Gastroesophageal sphincter (tissue), 4 donors: ENCODE results near the gene COL4A6. TPM values are rescaled to one million over a fixed set of nuclear protein-coding genes. Genes with fewer than 3 reads are reported as not detected.

Source experiments
- ATAC-seq: fragments of 150-250 bp; one replicate; pipeline ENCODE4 v1.9.1; 2016; ENCODE audit warnings: mild to moderate bottlenecking, moderate library complexity
- H3K27ac ChIP-seq, 4 donors: fragments of 200-600 bp; sonication (generic) in 3 of 4; 1 replicate in 3 of 4; 2 replicates in 1 of 4; pipeline ENCODE4 v1.5.1; 2016 to 2019
- H3K27me3 ChIP-seq: fragments of 200-600 bp; sonication (generic); one replicate; pipeline ENCODE4 v1.5.1; 2019
- H3K36me3 ChIP-seq, 2 donors: fragments of 200-600 bp; sonication (generic); one replicate each; pipeline ENCODE4 v1.5.1; 2019; ENCODE audit warnings: control low read depth in 1 of 2
- H3K4me1 ChIP-seq, 3 donors: fragments of 200-600 bp; sonication (generic); 1 replicate in 2 of 3; 2 replicates in 1 of 3; pipeline ENCODE4 v1.5.1; 2016 to 2019; ENCODE audit warnings: control low read depth in 2 of 3
- H3K4me3 ChIP-seq, 2 donors: fragments of 200-600 bp; sonication (generic); one replicate each; pipeline ENCODE4 v1.5.1; 2019; ENCODE audit warnings: mild to moderate bottlenecking in 1 of 2, moderate library complexity in 1 of 2
- H3K9me3 ChIP-seq, 3 donors: fragments of 200-600 bp; sonication (generic); one replicate each; pipeline ENCODE4 v1.5.1; 2017 to 2019; ENCODE audit warnings: control low read depth in 2 of 3
- EP300 ChIP-seq: sonication (generic); formaldehyde crosslinking; IDR thresholded peaks from one replicate; pipeline ENCODE4 v1.6.1; 2017; ENCODE audit warnings: antibody characterized with exemption, mild to moderate bottlenecking
- POLR2A ChIP-seq, 2 donors: fragments of 450-650 bp; IDR thresholded peaks; one replicate each; pipeline ENCODE4 v1.6.1; 2017; ENCODE audit warnings: antibody characterized with exemption in 2 of 2, mild to moderate bottlenecking in 2 of 2, moderate library complexity in 1 of 2
- POLR2AphosphoS5 ChIP-seq: sonication (generic); formaldehyde crosslinking; IDR thresholded peaks from one replicate; pipeline ENCODE4 v1.6.1; 2017; ENCODE audit warnings: antibody characterized with exemption
- WGBS, 2 donors: methylation state at CpG; one replicate each; pipeline ENCODE4 v1.1.5; 2018; ENCODE audit warnings: low coverage in 1 of 2; 5-methylcytosine and 5-hydroxymethylcytosine counted together
- total RNA-seq, 4 donors: library from RNA; depleted of rRNA; stranded (reverse); fragments of >200 nt; gene quantifications; one replicate each; pipeline ENCODE4 v1.1.0, GENCODE V29; 2016
- TF ChIP-seq, protein P1 (sequence below), 4 experiments: fragments of 200-600 bp in 2 of 4; fragments of 450-650 bp in 2 of 4; sonication (generic) in 1 of 4; IDR thresholded peaks; one replicate each; pipeline ENCODE4 v1.5.1; 2017 to 2019; ENCODE audit warnings: antibody characterized with exemption in 4 of 4, mild to moderate bottlenecking in 2 of 4, moderate library complexity in 2 of 4

Gene COL4A6
- total RNA-seq, 4 donors from 2014 or later: 103 to 369 (median 213) TPM

DNA sequence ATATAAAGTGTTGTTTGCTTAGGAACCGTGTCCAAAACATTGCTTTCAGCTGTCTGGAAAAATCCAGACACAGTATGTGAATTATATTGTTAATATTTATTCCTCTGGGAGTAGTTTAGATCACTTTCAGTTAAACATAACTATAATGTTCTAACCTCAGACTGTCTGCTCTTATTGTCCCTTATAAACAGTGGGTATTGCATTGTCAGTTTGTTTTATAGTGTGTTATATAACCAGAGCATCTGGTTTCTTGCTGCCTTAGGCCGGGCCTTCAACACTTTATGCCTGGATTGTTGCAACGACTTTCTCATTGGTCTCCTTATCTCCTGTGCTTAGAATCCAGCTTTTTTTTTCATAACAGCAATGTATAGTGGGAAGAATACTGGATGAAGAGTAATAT, 320.2 kb downstream of the COL4A6 start:
- no peak for ATAC-seq
- H3K4me1 ChIP-seq: peaks cover 0 to 44% (median 0%) of the 10 kb centered on the region in 3 donors
- no peak for TF ChIP-seq POLR2A (IDR thresholded peaks at IDR 0.05)
- TF ChIP-seq POLR2AphosphoS5: no peak
- TF ChIP-seq, protein P1, sequence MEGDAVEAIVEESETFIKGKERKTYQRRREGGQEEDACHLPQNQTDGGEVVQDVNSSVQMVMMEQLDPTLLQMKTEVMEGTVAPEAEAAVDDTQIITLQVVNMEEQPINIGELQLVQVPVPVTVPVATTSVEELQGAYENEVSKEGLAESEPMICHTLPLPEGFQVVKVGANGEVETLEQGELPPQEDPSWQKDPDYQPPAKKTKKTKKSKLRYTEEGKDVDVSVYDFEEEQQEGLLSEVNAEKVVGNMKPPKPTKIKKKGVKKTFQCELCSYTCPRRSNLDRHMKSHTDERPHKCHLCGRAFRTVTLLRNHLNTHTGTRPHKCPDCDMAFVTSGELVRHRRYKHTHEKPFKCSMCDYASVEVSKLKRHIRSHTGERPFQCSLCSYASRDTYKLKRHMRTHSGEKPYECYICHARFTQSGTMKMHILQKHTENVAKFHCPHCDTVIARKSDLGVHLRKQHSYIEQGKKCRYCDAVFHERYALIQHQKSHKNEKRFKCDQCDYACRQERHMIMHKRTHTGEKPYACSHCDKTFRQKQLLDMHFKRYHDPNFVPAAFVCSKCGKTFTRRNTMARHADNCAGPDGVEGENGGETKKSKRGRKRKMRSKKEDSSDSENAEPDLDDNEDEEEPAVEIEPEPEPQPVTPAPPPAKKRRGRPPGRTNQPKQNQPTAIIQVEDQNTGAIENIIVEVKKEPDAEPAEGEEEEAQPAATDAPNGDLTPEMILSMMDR (IDR thresholded peaks at IDR 0.05): no peak
- no peak for TF ChIP-seq EP300
- H3K9me3 ChIP-seq: no peaks in the 10 kb centered on the region
- WGBS, 2 donors: 32 to 64% methylated on average over 1 to 3 of the region's 3 CpGs
- no peak overlapping the region for H3K4me3 ChIP-seq
- H3K36me3 ChIP-seq: no peaks in the 10 kb centered on the region
- H3K27ac ChIP-seq: no peak overlapping the region
- H3K27me3 ChIP-seq: no peaks in the 10 kb centered on the region

DNA sequence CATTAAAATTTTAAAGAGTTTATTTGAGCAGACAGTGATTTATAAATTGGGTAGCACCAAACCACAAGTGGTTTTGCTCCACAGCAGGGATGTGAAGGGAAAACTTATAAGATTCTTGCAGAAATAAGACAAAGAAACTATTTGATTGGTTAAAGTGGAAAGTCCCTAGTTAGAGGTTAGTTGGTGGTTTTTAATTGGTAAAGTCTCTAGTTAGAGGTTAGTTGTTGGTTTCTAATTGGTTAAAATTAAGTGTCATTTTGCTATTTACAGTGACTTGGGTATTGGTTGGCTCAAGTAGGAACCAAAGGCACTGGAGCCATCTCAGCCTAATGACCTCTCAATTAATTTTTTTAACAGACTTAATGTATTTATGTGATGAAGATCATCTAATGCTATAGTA, 323.7 kb downstream of the COL4A6 start:
- TF ChIP-seq POLR2A (IDR thresholded peaks at IDR 0.05): no peak
- TF ChIP-seq EP300: no peak
- TF ChIP-seq POLR2AphosphoS5: no peak
- TF ChIP-seq, protein P1 (IDR thresholded peaks at IDR 0.05): no peak
- Histone ChIP-seq H3K27me3 (no peaks in the 10 kb centered on the region), H3K4me3 (no peak overlapping the region), H3K27ac (no peak overlapping the region), H3K4me1 (peaks cover 0 to 12% (median 0%) of the 10 kb centered on the region in 3 donors), H3K36me3 (no peaks in the 10 kb centered on the region), H3K9me3 (no peaks in the 10 kb centered on the region)
- no peak for ATAC-seq

Other genes starting within 250 kb of the COL4A6 start
- 100 to 1,000 TPM; 163 to 583 (median 317) TPM for gene COL4A5, start 1.4 kb upstream of the COL4A6 start, total RNA-seq